WERI-Rb-1 (cell line): ENCODE results near the gene CDH5.

ENCODE experiments used
- DNase-seq: peaks from one replicate; pipeline ENCODE4 v3.0.0-alpha.2; 2020
- H3K27ac ChIP-seq: fragments of 250-450 bp; sonication (Bioruptor Pico); 2 replicates; pipeline ENCODE4 v1.5.1; 2020; ENCODE audit warnings: mild to moderate bottlenecking, moderate library complexity
- H3K27me3 ChIP-seq: fragments of 250-450 bp; sonication (Bioruptor Pico); 2 replicates; pipeline ENCODE4 v1.5.1; 2021; ENCODE audit warnings: mild to moderate bottlenecking, low read depth, moderate library complexity; ENCODE audit not compliant: insufficient read depth, severe bottlenecking
- H3K36me3 ChIP-seq: fragments of 250-450 bp; sonication (Bioruptor Pico); 2 replicates; pipeline ENCODE4 v1.5.1; 2020; ENCODE audit warnings: mild to moderate bottlenecking, moderate library complexity
- H3K4me3 ChIP-seq: 2 replicates; pipeline ENCODE4 v1.5.1; 2011; ENCODE audit warnings: low read depth, mild to moderate bottlenecking, control low read depth, low read length
- H3K9me3 ChIP-seq: fragments of 250-450 bp; sonication (Bioruptor Pico); 2 replicates; pipeline ENCODE4 v1.5.1; 2021; ENCODE audit warnings: mild to moderate bottlenecking, moderate library complexity; ENCODE audit not compliant: severe bottlenecking
- CTCF ChIP-seq: IDR thresholded peaks from 2 replicates; pipeline ENCODE4 v1.5.1; 2011; ENCODE audit warnings: low read depth, mild to moderate bottlenecking, control low read depth, inconsistent platforms, low read length

The CDH5 gene

GRCh38 chr16:66431760-66432159, 65.3 kb downstream of the CDH5 start:
- Histone ChIP-seq H3K27ac (no peak overlapping the region), H3K9me3 (no peaks in the 10 kb centered on the region), H3K4me3 (no peak overlapping the region), H3K27me3 (no peaks in the 10 kb centered on the region), H3K36me3 (no peaks in the 10 kb centered on the region)
- no peak for TF ChIP-seq CTCF
- DNase-seq: no peak

GRCh38 chr16:66432429-66432828, 65.9 kb downstream of the CDH5 start:
- Histone ChIP-seq H3K4me3 (no peak overlapping the region), H3K36me3 (no peaks in the 10 kb centered on the region), H3K27me3 (no peaks in the 10 kb centered on the region), H3K27ac (peak overlapping the region; percentile 74; the same call in 1 of the 2 replicates), H3K9me3 (no peaks in the 10 kb centered on the region)
- DNase-seq: no peak
- TF ChIP-seq CTCF: no peak

- Histone ChIP-seq H3K4me3 (no peak overlapping the region), H3K9me3 (no peaks in the 10 kb centered on the region), H3K27ac (no peak overlapping the region), H3K36me3 (no peaks in the 10 kb centered on the region), H3K27me3 (no peaks in the 10 kb centered on the region)
- no peak for DNase-seq
- no peak for TF ChIP-seq CTCF
Measured at GRCh38 chr16:66434619-66435430, 68.3 kb downstream of the CDH5 start.

GRCh38 chr16:66435896-66436295, 69.4 kb downstream of the CDH5 start:
- no peak for DNase-seq
- Histone ChIP-seq H3K36me3 (no peaks in the 10 kb centered on the region), H3K4me3 (no peak overlapping the region), H3K27ac (no peak overlapping the region), H3K9me3 (no peaks in the 10 kb centered on the region), H3K27me3 (no peaks in the 10 kb centered on the region)
- no peak for TF ChIP-seq CTCF

GRCh38 chr16:66437391-66437945, 71.0 kb downstream of the CDH5 start:
- no peaks in the 10 kb centered on the region for H3K9me3 ChIP-seq
- no peak overlapping the region for H3K4me3 ChIP-seq
- no peak for DNase-seq
- no peak for TF ChIP-seq CTCF
- H3K27me3 ChIP-seq: no peaks in the 10 kb centered on the region
- H3K27ac ChIP-seq: no peak overlapping the region
- H3K36me3 ChIP-seq: no peaks in the 10 kb centered on the region
